Liver (tissue), 9 donors: ENCODE measurements around the gene PROCA1. TPM values are rescaled to one million over a fixed set of nuclear protein-coding genes. Genes with fewer than 3 reads are reported as not detected.

Source experiments
- DNase-seq: peaks from one replicate; pipeline ENCODE4 v3.0.0-alpha.2; 2017; ENCODE audit warnings: low spot score
- H3K27ac ChIP-seq, 2 donors: one replicate each; pipeline ENCODE4 v1.7.0; 2013; ENCODE audit warnings: inconsistent platforms in 2 of 2, low read length in 2 of 2, control low read depth in 1 of 2, low read depth in 1 of 2, mild to moderate bottlenecking in 1 of 2
- H3K27me3 ChIP-seq, 4 donors: one replicate each; pipeline versions ENCODE4 v1.6.1 to v1.7.0; 2013; ENCODE audit warnings: low read length in 3 of 4, inconsistent platforms in 1 of 4, mild to moderate bottlenecking in 1 of 4, moderate library complexity in 1 of 4; ENCODE audit not compliant: control insufficient read depth in 4 of 4, insufficient read depth in 4 of 4
- H3K36me3 ChIP-seq, 4 donors: one replicate each; pipeline versions ENCODE4 v1.6.1 to v1.7.0; 2013; ENCODE audit warnings: low read length in 3 of 4, mild to moderate bottlenecking in 3 of 4, low read depth in 1 of 4, moderate library complexity in 1 of 4; ENCODE audit not compliant: control insufficient read depth in 4 of 4, insufficient read depth in 3 of 4
- H3K4me1 ChIP-seq, 4 donors: one replicate each; pipeline versions ENCODE4 v1.6.1 to v1.7.0; 2013; ENCODE audit warnings: low read length in 3 of 4, mild to moderate bottlenecking in 3 of 4, moderate library complexity in 1 of 4; ENCODE audit not compliant: control insufficient read depth in 4 of 4, insufficient read depth in 4 of 4
- H3K4me3 ChIP-seq, 3 donors: one replicate each; pipeline versions ENCODE4 v1.6.1 to v1.7.0; 2013; ENCODE audit warnings: low read length in 3 of 3, control low read depth in 1 of 3, low read depth in 1 of 3, mild to moderate bottlenecking in 1 of 3
- H3K9ac ChIP-seq, 2 donors: one replicate each; pipeline ENCODE4 v1.7.0; 2013; ENCODE audit warnings: low read length in 2 of 2, mild to moderate bottlenecking in 2 of 2, moderate library complexity in 2 of 2, control low read depth in 1 of 2, low read depth in 1 of 2
- H3K9me3 ChIP-seq, 4 donors: one replicate each; pipeline versions ENCODE4 v1.6.1 to v1.7.0; 2013; ENCODE audit warnings: low read length in 3 of 4; ENCODE audit not compliant: control insufficient read depth in 4 of 4
- ATF3 ChIP-seq: IDR thresholded peaks from 2 replicates; pipeline ENCODE4 v1.6.1; 2016; ENCODE audit warnings: antibody characterized with exemption
- CTCF ChIP-seq: fragments of 150-350 bp; IDR thresholded peaks from 2 replicates; pipeline ENCODE4 v1.5.1; 2017; ENCODE audit warnings: improper control_type of control experiment, low read depth, low read length; ENCODE audit not compliant: missing input control
- EGR1 ChIP-seq, 2 donors: IDR thresholded peaks; 2 replicates each; pipeline ENCODE4 v1.6.1; 2016 to 2018; ENCODE audit warnings: antibody characterized with exemption in 2 of 2, low read depth in 2 of 2
- FOXA1 ChIP-seq: IDR thresholded peaks from 2 replicates; pipeline ENCODE4 v1.6.1; 2016; ENCODE audit warnings: antibody characterized with exemption
- FOXA2 ChIP-seq: IDR thresholded peaks from 2 replicates; pipeline ENCODE4 v1.6.1; 2016; ENCODE audit warnings: antibody characterized with exemption
- GABPA ChIP-seq, 2 donors: IDR thresholded peaks in 1 of 2; conservative IDR thresholded peaks in 1 of 2; 2 replicates each; pipeline ENCODE4 v1.6.1; 2016; ENCODE audit warnings: antibody characterized with exemption in 2 of 2, mild to moderate bottlenecking in 1 of 2, moderate library complexity in 1 of 2
- HNF4A ChIP-seq, 2 donors: conservative IDR thresholded peaks; 2 replicates each; pipeline ENCODE4 v1.6.1; 2016; ENCODE audit warnings: antibody characterized with exemption in 2 of 2, mild to moderate bottlenecking in 2 of 2
- HNF4G ChIP-seq: IDR thresholded peaks from 2 replicates; pipeline ENCODE4 v1.6.1; 2016; ENCODE audit warnings: antibody characterized with exemption
- JUND ChIP-seq, 2 donors: IDR thresholded peaks; 2 replicates each; pipeline ENCODE4 v1.6.1; 2016; ENCODE audit warnings: antibody characterized with exemption in 2 of 2
- MAX ChIP-seq: IDR thresholded peaks from 2 replicates; pipeline ENCODE4 v1.6.1; 2016; ENCODE audit warnings: antibody characterized with exemption
- NR2F2 ChIP-seq: IDR thresholded peaks from 2 replicates; pipeline ENCODE4 v1.6.1; 2016; ENCODE audit warnings: antibody characterized with exemption
- RAD21 ChIP-seq, 2 donors: IDR thresholded peaks; 2 replicates each; pipeline ENCODE4 v1.6.1; 2016; ENCODE audit warnings: antibody characterized with exemption in 2 of 2, mild to moderate bottlenecking in 2 of 2
- REST ChIP-seq: IDR thresholded peaks from 2 replicates; pipeline ENCODE4 v1.6.1; 2016; ENCODE audit warnings: antibody characterized with exemption, mild to moderate bottlenecking
- RXRA ChIP-seq, 2 donors: IDR thresholded peaks; 2 replicates each; pipeline ENCODE4 v1.6.1; 2017 to 2018; ENCODE audit warnings: antibody characterized with exemption in 2 of 2, mild to moderate bottlenecking in 1 of 2
- SP1 ChIP-seq: IDR thresholded peaks from 2 replicates; pipeline ENCODE4 v1.6.1; 2018; ENCODE audit warnings: antibody characterized with exemption, mild to moderate bottlenecking
- TAF1 ChIP-seq: conservative IDR thresholded peaks from 2 replicates; pipeline ENCODE4 v1.6.1; 2016; ENCODE audit warnings: antibody characterized with exemption, mild to moderate bottlenecking
- YY1 ChIP-seq: IDR thresholded peaks from 2 replicates; pipeline ENCODE4 v1.6.1; 2016; ENCODE audit warnings: antibody characterized with exemption, mild to moderate bottlenecking
- ZBTB33 ChIP-seq: IDR thresholded peaks from 2 replicates; pipeline ENCODE4 v1.6.1; 2016; ENCODE audit warnings: antibody characterized with exemption
- WGBS: extraction: QIAGEN DNeasy Blood & Tissue Kit; methylation state at CpG from one replicate; pipeline ENCODE4 v1.1.7; 2013; 5-methylcytosine and 5-hydroxymethylcytosine counted together
- polyA plus RNA-seq, 2 donors: library from polyadenylated mRNA; stranded (reverse) in 1 of 2; unstranded in 1 of 2; fragments of 200-250 nt in 1 of 2; fragments of >200 nt in 1 of 2; fragmentation: Nextera tagmentation in 1 of 2; extraction: Ambion mirVana in 1 of 2; gene quantifications; one replicate each; pipeline versions ENCODE4 v1.2.1 to v1.2.3, GENCODE V29; 2013 to 2015
- total RNA-seq, 2 donors: library from RNA; depleted of rRNA; stranded (reverse); fragments of >200 nt; gene quantifications; one replicate each; pipeline ENCODE4 v1.2.3, GENCODE V29; 2014
- donor health status: healthy.
- donor health status: healthy.
- donor health status: healthy.
- donor health status: healthy.
- donor health status: healthy.

The PROCA1 gene
- total and polyA plus RNA-seq, 4 donors = 0.16 to 0.65 (median 0.35) TPM

GRCh38 chr17:28744104-28744971 lies 32.6 kb upstream of the PROCA1 start:
- WGBS = 1% methylated on average over 61 of the region's 61 CpGs
- H3K4me1 ChIP-seq = peaks cover 16 to 45% (median 33%) of the 10 kb centered on the region in 4 donors

More at GRCh38 chr17:28744104-28744971, 32.6 kb upstream of the PROCA1 start:
- Histone ChIP-seq H3K9me3 (no peaks in the 10 kb centered on the region), H3K9ac (peak overlapping the region; percentile 63 to 79), H3K36me3 (peaks cover 4 to 24% (median 18%) of the 10 kb centered on the region in 4 donors), H3K27ac (peak overlapping the region; percentile 74 to 92), H3K4me3 (peak overlapping the region; percentile 72 to 93 (median 92)), H3K27me3 (no peaks in the 10 kb centered on the region)
- peak; percentile 67 for DNase-seq
- TF ChIP-seq CTCF (no peak), HNF4G (peak; percentile 65), YY1 (peak; percentile 27), RAD21 (IDR thresholded peaks at IDR 0.05) (no peak), MAX (no peak), FOXA2 (no peak), ATF3 (no peak), SP1 (peak; percentile 49), RXRA (IDR thresholded peaks at IDR 0.05) (peak; percentile 59 to 64), REST (no peak), GABPA (IDR thresholded peaks at IDR 0.05 in 1 of 2, conservative IDR thresholded peaks at IDR 0.05 in 1 of 2) (no peak), FOXA1 (no peak), JUND (IDR thresholded peaks at IDR 0.05) (no peak), EGR1 (IDR thresholded peaks at IDR 0.05; ENCODE audit: low read depth in 2 of 2) (no peak), TAF1 (no peak), HNF4A (conservative IDR thresholded peaks at IDR 0.05) (peak; percentile 95 to 97), ZBTB33 (no peak), NR2F2 (peak; percentile 30)
